B cell (primary cell): ENCODE data around the gene AMER3. TPM values are rescaled to one million over a fixed set of nuclear protein-coding genes. Genes with fewer than 3 reads are reported as not detected.

Experiments used
- ATAC-seq: fragments of 200-7000 bp; cut with Tn5 transposase; one replicate; pipeline ENCODE4 v1.10.0; 2021; ENCODE audit warnings: low read depth, mild to moderate bottlenecking, moderate number of reproducible peaks, moderate library complexity
- CTCF ChIA-PET: fragments of 350-600 bp; sonication (Branson Sonifier 250); formaldehyde crosslinking; loops from one replicate; lab custom pipeline; 2021; ENCODE audit warnings: antibody characterized with exemption, inconsistent platforms; lab: Charles Lee
- POLR2A ChIA-PET: fragments of 350-600 bp; sonication (Branson Sonifier 250); formaldehyde crosslinking; loops from one replicate; lab custom pipeline; 2021; ENCODE audit warnings: antibody characterized with exemption; lab: Charles Lee
- DNase-seq: peaks from one replicate; pipeline ENCODE4 v3.0.0; 2013
- H2AFZ ChIP-seq: 2 replicates; pipeline ENCODE4 v1.6.1; 2012; ENCODE audit warnings: mild to moderate bottlenecking, low read depth, low read length; ENCODE audit not compliant: insufficient read depth, poor library complexity, severe bottlenecking
- H3K27ac ChIP-seq, 2 donors: 1 replicate in 1 of 2; 2 replicates in 1 of 2; pipeline ENCODE4 v1.5.1; 2012 to 2013; ENCODE audit warnings: low read length in 2 of 2, mild to moderate bottlenecking in 2 of 2, moderate library complexity in 1 of 2
- H3K27me3 ChIP-seq, 4 experiments: fragments of 200-600 bp in 1 of 4; sonication (generic) in 1 of 4; replicated peaks in 1 of 4; 1 replicate in 2 of 4; 2 replicates in 2 of 4; pipeline versions ENCODE4 v1.6.1 to v1.7.0; 2013 to 2016; ENCODE audit warnings: low read length in 3 of 4, mild to moderate bottlenecking in 2 of 4, mixed read lengths in 1 of 4, moderate library complexity in 1 of 4; ENCODE audit not compliant: insufficient read depth in 4 of 4, control insufficient read depth in 3 of 4; ENCODE audit errors: control extremely low read depth in 1 of 4
- H3K36me3 ChIP-seq, 2 experiments: replicated peaks in 1 of 2; 1 replicate in 1 of 2; 2 replicates in 1 of 2; pipeline versions ENCODE4 v1.6.1 to v1.7.1; 2013; ENCODE audit warnings: low read length in 1 of 2; ENCODE audit not compliant: insufficient read depth in 2 of 2, control insufficient read depth in 1 of 2; ENCODE audit errors: control extremely low read depth in 1 of 2, extremely low read depth in 1 of 2
- H3K4me1 ChIP-seq, 2 donors: fragments of 200-600 bp in 1 of 2; sonication (generic) in 1 of 2; 1 replicate in 1 of 2; 2 replicates in 1 of 2; pipeline versions ENCODE4 v1.5.1 to v1.6.1; 2013 to 2017; ENCODE audit warnings: low read length in 2 of 2; ENCODE audit not compliant: control insufficient read depth in 2 of 2, insufficient read depth in 2 of 2
- H3K4me2 ChIP-seq: replicated peaks from 2 replicates; pipeline ENCODE3; 2012; ENCODE audit warnings: mild to moderate bottlenecking, low read depth, low read length; ENCODE audit not compliant: poor library complexity, severe bottlenecking
- H3K4me3 ChIP-seq, 5 experiments: fragments of 200-600 bp in 1 of 5; sonication (generic) in 1 of 5; 1 replicate in 3 of 5; 2 replicates in 2 of 5; pipeline versions ENCODE4 v1.5.1 to v1.7.0; 2011 to 2016; ENCODE audit warnings: low read length in 4 of 5, mild to moderate bottlenecking in 4 of 5, low read depth in 2 of 5, control low read depth in 1 of 5, moderate library complexity in 1 of 5; ENCODE audit not compliant: insufficient read depth in 1 of 5; ENCODE audit errors: control extremely low read depth in 1 of 5, extremely low read depth in 1 of 5
- H3K79me2 ChIP-seq: fragments of 200-600 bp; sonication (generic); one replicate; pipeline ENCODE4 v1.6.0; 2016; ENCODE audit warnings: low read length; ENCODE audit not compliant: control insufficient read depth, insufficient read depth
- H3K9ac ChIP-seq: fragments of 200-600 bp; sonication (generic); 2 replicates; pipeline ENCODE4 v1.6.1; 2017; ENCODE audit warnings: mild to moderate bottlenecking, low read length, moderate library complexity
- H3K9me3 ChIP-seq, 3 donors: one replicate each; pipeline versions ENCODE4 v1.6.1 to v1.7.1; 2013; ENCODE audit warnings: low read length in 2 of 3; ENCODE audit not compliant: control insufficient read depth in 2 of 3, insufficient read depth in 1 of 3; ENCODE audit errors: control extremely low read depth in 1 of 3
- H4K20me1 ChIP-seq: 2 replicates; pipeline ENCODE4 v1.6.0; 2012; ENCODE audit warnings: mild to moderate bottlenecking, low read length; ENCODE audit not compliant: insufficient read depth, control insufficient read depth, poor library complexity, severe bottlenecking
- H3K27ac Mint-ChIP-seq: one replicate; pipeline ENCODE4 v1.8.0; 2021; ENCODE audit warnings: mixed read lengths
- H3K27me3 Mint-ChIP-seq: one replicate; pipeline ENCODE4 v1.8.0; 2021; ENCODE audit warnings: mixed read lengths
- H3K4me1 Mint-ChIP-seq: one replicate; pipeline ENCODE4 v1.8.0; 2021; ENCODE audit warnings: mixed read lengths
- H3K4me3 Mint-ChIP-seq: one replicate; pipeline ENCODE4 v1.8.0; 2021; ENCODE audit warnings: mixed read lengths
- H3K9me3 Mint-ChIP-seq: one replicate; pipeline ENCODE4 v1.8.0; 2022; ENCODE audit warnings: mixed read lengths; ENCODE audit not compliant: insufficient read depth
- EZH2 ChIP-seq: IDR thresholded peaks from 2 replicates; pipeline ENCODE4 v1.6.1; 2012; ENCODE audit warnings: borderline replicate concordance, low read depth, mild to moderate bottlenecking, moderate library complexity, low read length; ENCODE audit not compliant: insufficient read depth, poor library complexity, severe bottlenecking
- WGBS: methylation state at CpG from one replicate; pipeline ENCODE4 v1.1.5; 2013; ENCODE audit warnings: missing lambda C conversion rate; ENCODE audit not compliant: insufficient coverage; 5-methylcytosine and 5-hydroxymethylcytosine counted together
- intact Hi-C: fragments of 100-400 bp; cut with micrococcal nuclease; formaldehyde crosslinking; loops from one replicate; pipeline ENCODE4 v1.10.0; 2022
- polyA plus RNA-seq: library from polyadenylated mRNA; depleted of rRNA; stranded (reverse); fragments of >200 nt; gene quantifications from 2 replicates; pipeline ENCODE4 v1.2.3, GENCODE V29; 2012
- total RNA-seq, 2 donors: library from RNA; stranded (reverse); fragments of 120-200 nt in 1 of 2; gene quantifications; 1 replicate in 1 of 2; 2 replicates in 1 of 2; pipeline versions ENCODE4 v1.2.3 to v1.2.4, GENCODE V29; 2013 to 2022
- TF ChIP-seq, protein P1 (sequence below): fragments of 200-600 bp; IDR thresholded peaks from one replicate; pipeline ENCODE4 v1.8.0; 2022; ENCODE audit warnings: antibody characterized with exemption, mild to moderate bottlenecking

AMER3 gene
- total and polyA plus RNA-seq, 2 donors (not counting 1 experiment from before 2014, with no cell fraction given), result not detected

DNA sequence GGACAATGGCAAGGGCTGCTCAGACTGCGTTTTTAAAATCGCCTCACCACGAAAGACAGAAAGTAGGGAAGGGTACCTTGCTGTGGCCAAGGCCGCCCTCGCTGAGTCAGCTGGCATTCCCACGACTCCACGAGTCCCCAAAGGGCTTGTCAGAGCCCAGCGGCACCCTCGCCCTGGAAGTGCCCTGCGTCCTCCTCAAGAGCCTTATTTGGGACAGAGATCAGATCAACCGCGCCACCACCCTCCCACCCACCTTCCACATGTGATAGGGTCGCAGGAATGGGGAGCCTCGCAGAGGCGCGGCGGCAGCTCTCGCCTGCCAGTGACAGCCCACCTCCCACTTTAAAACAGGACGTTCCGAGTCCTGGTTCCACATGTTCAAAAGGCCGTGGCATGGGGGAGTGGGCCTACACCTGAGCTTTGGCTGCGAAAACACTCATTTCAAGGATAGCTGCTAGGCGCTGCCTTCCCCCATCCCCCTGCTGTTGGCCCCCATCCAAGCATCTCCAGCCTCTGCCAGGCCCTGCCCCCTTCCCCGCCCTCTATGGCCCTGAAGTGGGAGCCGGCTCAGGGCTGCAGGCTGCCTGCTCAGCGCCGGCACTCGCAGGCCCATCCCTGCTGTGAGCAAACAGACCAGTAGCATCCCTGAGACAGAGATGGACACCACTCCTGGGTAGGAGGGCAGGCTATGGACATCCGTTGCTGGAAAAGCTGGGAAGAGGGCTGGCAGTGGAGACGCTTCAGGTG is 43.3 kb downstream of the AMER3 start:
- Mint-ChIP-seq H3K9me3 (no peaks in the 10 kb centered on the region), H3K4me3 (peak overlapping the region; percentile 81), H3K27ac (peak overlapping the region; percentile 41), H3K27me3 (peaks cover 4% of the 10 kb centered on the region), H3K4me1 (peaks cover 5% of the 10 kb centered on the region)
- H3K36me3 ChIP-seq, result no peaks in the 10 kb centered on the region
- no peaks in the 10 kb centered on the region for H4K20me1 ChIP-seq
- peaks cover 7 to 12% of the 10 kb centered on the region in 2 donors for H3K4me1 ChIP-seq
- peaks cover 0 to 5% (median 0%) of the 10 kb centered on the region in 4 experiments for H3K27me3 ChIP-seq
- ChIA-PET CTCF (interaction anchor here (0.6 to 10.0 kb wide), 8 partner anchors 15 to 186 kb away, joined by 3 to 210 read pairs (median 5); no protein-coding TSS in a partner anchor), POLR2A (no interaction called here)
- ATAC-seq (no peak), DNase-seq (peak; percentile 20)
- peak overlapping the region in 4 of 5 experiments; percentile 80 to 92 (median 86) for H3K4me3 ChIP-seq
- peak overlapping the region in 1 of 2 donors; percentile 64 for H3K27ac ChIP-seq
- no peak for TF ChIP-seq EZH2
- TF ChIP-seq, protein P1, sequence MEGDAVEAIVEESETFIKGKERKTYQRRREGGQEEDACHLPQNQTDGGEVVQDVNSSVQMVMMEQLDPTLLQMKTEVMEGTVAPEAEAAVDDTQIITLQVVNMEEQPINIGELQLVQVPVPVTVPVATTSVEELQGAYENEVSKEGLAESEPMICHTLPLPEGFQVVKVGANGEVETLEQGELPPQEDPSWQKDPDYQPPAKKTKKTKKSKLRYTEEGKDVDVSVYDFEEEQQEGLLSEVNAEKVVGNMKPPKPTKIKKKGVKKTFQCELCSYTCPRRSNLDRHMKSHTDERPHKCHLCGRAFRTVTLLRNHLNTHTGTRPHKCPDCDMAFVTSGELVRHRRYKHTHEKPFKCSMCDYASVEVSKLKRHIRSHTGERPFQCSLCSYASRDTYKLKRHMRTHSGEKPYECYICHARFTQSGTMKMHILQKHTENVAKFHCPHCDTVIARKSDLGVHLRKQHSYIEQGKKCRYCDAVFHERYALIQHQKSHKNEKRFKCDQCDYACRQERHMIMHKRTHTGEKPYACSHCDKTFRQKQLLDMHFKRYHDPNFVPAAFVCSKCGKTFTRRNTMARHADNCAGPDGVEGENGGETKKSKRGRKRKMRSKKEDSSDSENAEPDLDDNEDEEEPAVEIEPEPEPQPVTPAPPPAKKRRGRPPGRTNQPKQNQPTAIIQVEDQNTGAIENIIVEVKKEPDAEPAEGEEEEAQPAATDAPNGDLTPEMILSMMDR, result no peak
- peak overlapping the region; percentile 87 for H3K9ac ChIP-seq
- 30% methylated on average over 29 of the region's 30 CpGs for WGBS
- H2AFZ ChIP-seq, result peak overlapping the region; percentile 89
- H3K9me3 ChIP-seq, result no peaks in the 10 kb centered on the region
- intact Hi-C loops, result loop anchor here (1.0 to 2.0 kb wide), 5 partner anchors 26 to 456 kb away; partner anchors contain the start of genes FAM168B and IMP4
- H3K79me2 ChIP-seq, result no peaks in the 10 kb centered on the region
- H3K4me2 ChIP-seq, result peak overlapping the region; percentile 80

DNA sequence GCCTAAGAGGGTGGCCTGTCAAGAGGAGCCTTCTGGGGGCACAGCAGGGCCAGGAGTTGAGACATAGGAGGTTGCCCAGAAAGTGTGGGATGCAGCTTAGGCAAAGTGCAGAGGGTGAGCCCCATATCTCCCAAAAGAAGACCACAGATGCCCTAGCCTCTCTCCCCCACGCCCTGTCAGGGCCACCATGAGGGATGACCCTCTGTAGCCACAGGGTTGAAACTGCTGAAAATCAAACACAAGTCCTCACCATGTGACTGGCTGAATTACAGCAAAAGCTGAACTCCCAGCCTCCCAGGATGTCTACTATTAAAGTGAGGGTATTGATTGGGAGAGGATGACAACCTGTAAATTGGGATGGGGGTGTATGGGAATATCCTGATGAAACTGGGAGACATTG is 44.0 kb downstream of the AMER3 start:
- 80% methylated on average over 1 of the region's 1 CpG for whole genome bisulfite sequencing
- H3K27ac ChIP-seq, result no peak overlapping the region
- no peak for DNase-seq
- no peaks in the 10 kb centered on the region for H3K9me3 Mint-ChIP-seq
- peaks cover 4% of the 10 kb centered on the region for H3K27me3 Mint-ChIP-seq
- no peak overlapping the region for H3K4me3 ChIP-seq
- no peak for TF ChIP-seq EZH2
- TF ChIP-seq, protein P1, result no peak
- POLR2A ChIA-PET, result no interaction called here
- H3K27ac Mint-ChIP-seq, result no peak overlapping the region
- peaks cover 0 to 5% (median 0%) of the 10 kb centered on the region in 4 experiments for H3K27me3 ChIP-seq
- no peak overlapping the region for H3K9ac ChIP-seq
- no peaks in the 10 kb centered on the region for H3K79me2 ChIP-seq
- H3K4me2 ChIP-seq, result no peak overlapping the region
- peaks cover 7 to 11% of the 10 kb centered on the region in 2 donors for H3K4me1 ChIP-seq
- CTCF ChIA-PET, result interaction anchor here (0.6 to 10.0 kb wide), 6 partner anchors 14 to 185 kb away, joined by 3 to 210 read pairs (median 4); no protein-coding TSS in a partner anchor
- peaks cover 5% of the 10 kb centered on the region for H3K4me1 Mint-ChIP-seq
- H4K20me1 ChIP-seq, result no peaks in the 10 kb centered on the region
- no peaks in the 10 kb centered on the region for H3K36me3 ChIP-seq
- no peak overlapping the region for H2AFZ ChIP-seq
- no peaks in the 10 kb centered on the region for H3K9me3 ChIP-seq
- intact Hi-C loops, result loop anchor here (2.0 kb wide), 2 partner anchors 294 to 456 kb away; partner anchors contain the start of genes FAM168B and IMP4
- ATAC-seq, result no peak
- peak overlapping the region; percentile 13 for H3K4me3 Mint-ChIP-seq
